Endothelial cell (in vitro differentiated cells): ENCODE data around the gene AGBL4. TPM values are rescaled to one million over a fixed set of nuclear protein-coding genes. Genes with fewer than 3 reads are reported as not detected.

ENCODE experiments used
- DNase-seq: peaks from one replicate; pipeline ENCODE4 v3.0.0; 2021; ENCODE audit warnings: low spot score
- H3K27ac Mint-ChIP-seq: one replicate; pipeline ENCODE4 v1.8.0; 2021; ENCODE audit warnings: mixed read lengths, inconsistent platforms; ENCODE audit not compliant: unreplicated experiment
- H3K27me3 Mint-ChIP-seq: one replicate; pipeline ENCODE4 v1.8.0; 2021; ENCODE audit warnings: mild to moderate bottlenecking, moderate library complexity, mixed read lengths, inconsistent platforms; ENCODE audit not compliant: unreplicated experiment
- H3K36me3 Mint-ChIP-seq: one replicate; pipeline ENCODE4 v1.8.0; 2021; ENCODE audit warnings: mild to moderate bottlenecking, low read depth, mixed read lengths, inconsistent platforms; ENCODE audit not compliant: unreplicated experiment
- H3K4me1 Mint-ChIP-seq: one replicate; pipeline ENCODE4 v1.8.0; 2021; ENCODE audit warnings: mild to moderate bottlenecking, mixed read lengths, inconsistent platforms; ENCODE audit not compliant: unreplicated experiment
- H3K4me3 Mint-ChIP-seq: one replicate; pipeline ENCODE4 v1.8.0; 2021; ENCODE audit warnings: mild to moderate bottlenecking, mixed read lengths, inconsistent platforms; ENCODE audit not compliant: unreplicated experiment
- H3K9me3 Mint-ChIP-seq: one replicate; pipeline ENCODE4 v1.8.0; 2021; ENCODE audit warnings: mixed read lengths, inconsistent platforms; ENCODE audit not compliant: unreplicated experiment
- total RNA-seq: library from RNA; stranded (reverse); fragmentation: NEBNext Ultra II Directional; extraction: Animal tissue kit (Norgen Biotek cat#: 25700); gene quantifications from one replicate; pipeline ENCODE4 v1.2.1, GENCODE V29; 2021; ENCODE audit not compliant: unreplicated experiment
- TF ChIP-seq, protein P1 (sequence below): fragments of 200-600 bp; sonication (generic); IDR thresholded peaks from one replicate; pipeline ENCODE4 v1.5.0; 2021; ENCODE audit warnings: antibody characterized with exemption; ENCODE audit not compliant: unreplicated experiment

AGBL4 gene
- total RNA-seq, 1 donor from 2014 or later, result 0.51 TPM

DNA sequence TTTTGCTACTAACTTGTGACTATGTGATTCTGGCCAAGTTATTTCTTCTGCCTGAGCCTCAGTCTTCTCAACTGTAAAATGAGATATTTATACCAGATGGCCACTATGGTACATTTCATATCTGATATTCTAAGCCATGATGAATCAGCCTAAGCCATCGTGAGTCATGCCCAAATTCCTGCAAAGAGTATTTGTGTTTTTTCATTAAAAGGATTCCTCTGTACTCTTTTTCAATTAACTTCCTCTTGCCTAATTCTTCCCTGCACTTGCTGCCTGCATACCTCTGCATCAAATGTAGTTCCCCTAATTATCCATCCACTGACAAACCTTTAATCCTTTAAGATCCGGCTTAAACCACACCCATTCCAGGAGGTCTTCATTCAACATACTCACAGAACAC lies 672.0 kb downstream of the AGBL4 start:
- Mint-ChIP-seq H3K9me3 (no peaks in the 10 kb centered on the region), H3K4me1 (no peaks in the 10 kb centered on the region), H3K4me3 (no peak overlapping the region), H3K27me3 (no peaks in the 10 kb centered on the region), H3K27ac (no peak overlapping the region), H3K36me3 (no peaks in the 10 kb centered on the region)
- TF ChIP-seq, protein P1, sequence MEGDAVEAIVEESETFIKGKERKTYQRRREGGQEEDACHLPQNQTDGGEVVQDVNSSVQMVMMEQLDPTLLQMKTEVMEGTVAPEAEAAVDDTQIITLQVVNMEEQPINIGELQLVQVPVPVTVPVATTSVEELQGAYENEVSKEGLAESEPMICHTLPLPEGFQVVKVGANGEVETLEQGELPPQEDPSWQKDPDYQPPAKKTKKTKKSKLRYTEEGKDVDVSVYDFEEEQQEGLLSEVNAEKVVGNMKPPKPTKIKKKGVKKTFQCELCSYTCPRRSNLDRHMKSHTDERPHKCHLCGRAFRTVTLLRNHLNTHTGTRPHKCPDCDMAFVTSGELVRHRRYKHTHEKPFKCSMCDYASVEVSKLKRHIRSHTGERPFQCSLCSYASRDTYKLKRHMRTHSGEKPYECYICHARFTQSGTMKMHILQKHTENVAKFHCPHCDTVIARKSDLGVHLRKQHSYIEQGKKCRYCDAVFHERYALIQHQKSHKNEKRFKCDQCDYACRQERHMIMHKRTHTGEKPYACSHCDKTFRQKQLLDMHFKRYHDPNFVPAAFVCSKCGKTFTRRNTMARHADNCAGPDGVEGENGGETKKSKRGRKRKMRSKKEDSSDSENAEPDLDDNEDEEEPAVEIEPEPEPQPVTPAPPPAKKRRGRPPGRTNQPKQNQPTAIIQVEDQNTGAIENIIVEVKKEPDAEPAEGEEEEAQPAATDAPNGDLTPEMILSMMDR, result no peak
- DNase-seq, result no peak

DNA sequence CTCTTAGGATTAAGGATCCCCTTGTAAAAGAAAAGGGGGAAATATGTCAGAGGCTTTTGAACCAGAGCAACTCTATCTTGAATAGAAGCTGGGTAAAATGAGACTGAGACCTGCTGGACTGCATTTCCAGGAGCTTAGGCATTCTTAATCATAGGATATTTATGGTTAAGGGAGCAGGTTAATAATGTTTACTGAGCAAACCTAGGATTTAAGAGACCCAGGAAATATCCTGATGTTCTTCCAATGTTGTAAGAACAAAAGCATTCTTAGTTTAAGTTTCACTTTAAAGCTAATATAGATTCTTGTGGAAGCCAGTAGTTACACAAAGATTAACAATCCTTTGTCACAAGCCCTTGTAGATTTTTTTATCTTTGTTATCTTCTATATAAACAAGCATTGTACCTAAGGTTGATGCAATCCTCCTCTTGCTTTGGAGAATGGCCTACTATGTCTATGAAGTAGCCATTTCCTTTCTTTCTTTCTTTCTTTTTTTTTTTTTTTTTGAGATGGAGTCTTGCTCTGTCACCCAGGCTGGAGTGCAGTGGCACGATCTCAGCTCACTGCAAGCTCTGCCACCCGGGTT lies 676.9 kb downstream of the AGBL4 start:
- Mint-ChIP-seq H3K27ac (no peak overlapping the region), H3K4me1 (no peaks in the 10 kb centered on the region), H3K4me3 (no peak overlapping the region), H3K27me3 (no peaks in the 10 kb centered on the region), H3K36me3 (no peaks in the 10 kb centered on the region), H3K9me3 (no peaks in the 10 kb centered on the region)
- DNase-seq, result no peak
- TF ChIP-seq, protein P1, result no peak

DNA sequence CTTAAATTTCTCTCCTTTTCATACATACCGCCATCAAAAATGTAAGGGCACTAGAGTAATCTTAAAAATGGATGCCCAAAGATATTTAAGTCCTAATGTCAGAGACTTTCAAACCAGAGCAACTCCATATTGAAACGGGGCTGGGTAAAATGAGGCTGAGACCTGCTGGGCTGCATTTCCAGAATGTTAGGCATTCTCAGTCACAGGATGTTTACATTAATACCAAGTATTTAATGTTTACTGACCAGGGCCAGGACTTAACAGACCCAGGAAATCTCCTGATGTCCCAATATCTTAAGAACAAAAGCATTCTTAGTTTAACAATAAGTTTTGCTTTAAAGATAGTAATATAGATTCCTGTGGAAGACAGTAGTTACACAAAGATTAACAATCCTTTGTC lies 683.2 kb downstream of the AGBL4 start:
- no peak overlapping the region for H3K27ac Mint-ChIP-seq
- no peak overlapping the region for H3K4me3 Mint-ChIP-seq
- no peak for DNase-seq
- peaks cover 8% of the 10 kb centered on the region for H3K4me1 Mint-ChIP-seq
- H3K9me3 Mint-ChIP-seq, result no peaks in the 10 kb centered on the region
- TF ChIP-seq, protein P1, result no peak
- no peaks in the 10 kb centered on the region for H3K27me3 Mint-ChIP-seq
- H3K36me3 Mint-ChIP-seq, result no peaks in the 10 kb centered on the region

DNA sequence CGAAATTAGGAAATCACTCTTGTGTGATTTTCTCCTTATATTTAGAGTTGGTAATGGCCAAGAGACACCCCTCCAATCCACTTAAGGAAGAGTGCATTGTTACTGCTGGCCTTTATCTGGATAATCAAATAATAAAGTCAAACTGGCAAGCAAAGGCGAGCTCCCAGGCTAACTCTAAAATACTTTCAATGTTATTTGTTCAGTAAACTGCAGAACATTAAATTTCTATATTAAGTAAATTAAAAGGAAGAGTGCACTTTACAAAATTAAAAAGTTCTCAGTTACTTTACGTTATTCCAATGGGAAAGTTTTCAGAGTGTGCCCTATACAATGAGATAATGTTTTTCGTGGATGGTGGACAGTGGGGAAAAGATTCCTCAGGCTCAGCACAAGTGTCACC lies 684.7 kb downstream of the AGBL4 start:
- TF ChIP-seq, protein P1, result no peak
- Mint-ChIP-seq H3K27me3 (no peaks in the 10 kb centered on the region), H3K9me3 (no peaks in the 10 kb centered on the region), H3K4me1 (peaks cover 8% of the 10 kb centered on the region), H3K4me3 (no peak overlapping the region), H3K36me3 (no peaks in the 10 kb centered on the region), H3K27ac (no peak overlapping the region)
- no peak for DNase-seq

DNA sequence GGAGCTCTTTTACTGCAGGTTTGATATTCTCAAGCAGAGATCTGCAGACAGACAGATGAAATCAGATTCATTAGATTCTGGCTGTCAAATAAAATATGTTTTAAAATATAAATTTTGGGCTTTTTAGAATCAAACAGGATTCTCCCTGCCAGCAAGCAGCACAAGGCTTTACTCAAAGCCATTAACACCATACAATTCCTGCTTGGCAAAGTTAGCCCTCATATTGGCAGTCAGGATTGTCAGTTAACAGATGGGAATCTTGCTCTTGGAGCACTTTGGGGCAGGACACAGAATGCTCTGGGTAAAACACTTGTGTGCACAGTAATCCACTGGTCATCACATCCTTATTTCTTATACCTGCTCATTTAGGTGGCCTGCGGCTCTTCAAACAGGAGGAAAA lies 686.5 kb downstream of the AGBL4 start:
- H3K27me3 Mint-ChIP-seq, result no peaks in the 10 kb centered on the region
- H3K9me3 Mint-ChIP-seq, result no peaks in the 10 kb centered on the region
- H3K36me3 Mint-ChIP-seq, result no peaks in the 10 kb centered on the region
- DNase-seq, result no peak
- TF ChIP-seq, protein P1, result no peak
- H3K4me1 Mint-ChIP-seq, result peaks cover 8% of the 10 kb centered on the region
- H3K27ac Mint-ChIP-seq, result no peak overlapping the region
- H3K4me3 Mint-ChIP-seq, result no peak overlapping the region
